SK-N-SH treated with all-trans-retinoic acid at 6 μM for 48 hours (cell line): ENCODE results near the gene PTPRJ.

Experiments
- ARNTL ChIP-seq: fragments of 450-650 bp; formaldehyde crosslinking; IDR thresholded peaks from 2 replicates; pipeline ENCODE4 v1.5.0; 2020; ENCODE audit warnings: low read depth, mild to moderate bottlenecking, moderate library complexity, borderline replicate concordance
- BACH2 ChIP-seq: fragments of 250-450 bp; sonication (Bioruptor Pico); IDR thresholded peaks from 2 replicates; pipeline ENCODE4 v1.9.0; 2021; ENCODE audit warnings: mild to moderate bottlenecking, borderline replicate concordance

DNA sequence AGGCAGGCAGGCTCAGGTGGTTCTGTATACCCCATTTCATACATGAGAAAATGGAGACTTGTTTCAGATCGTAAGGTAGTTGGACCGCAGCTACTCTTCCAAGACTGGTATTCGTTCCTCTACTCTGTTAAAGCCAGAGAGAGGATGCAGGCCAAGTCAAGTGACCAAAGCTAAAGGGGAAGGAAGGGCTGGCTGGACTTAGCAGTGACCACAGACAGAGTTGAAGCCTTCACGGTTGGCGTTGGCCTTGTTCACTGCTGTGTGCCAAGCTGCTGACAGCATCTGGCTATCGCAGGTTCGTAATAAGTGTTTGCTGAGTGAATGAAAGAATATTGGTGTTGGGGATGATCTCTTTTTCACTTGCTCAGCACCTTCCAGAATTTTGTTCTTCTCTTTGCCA lies 64.2 kb downstream of the PTPRJ start:
- no peak for TF ChIP-seq BACH2
- no peak for TF ChIP-seq ARNTL (CRISPR knock-in tag)
